ENCODE data around the gene F2RL2.

GRCh38 chr5:76626738-76627137 lies 3.5 kb upstream of the F2RL2 start:
- no peak for TF ChIP-seq POLR2AphosphoS5 (IDR thresholded peaks at IDR 0.05; ENCODE audit: low read depth, low read length)
- no peak for TF ChIP-seq SIN3A (IDR thresholded peaks at IDR 0.05; ENCODE audit: borderline replicate concordance, insufficient read depth, low read depth, low read length)
- no peak for TF ChIP-seq REST (IDR thresholded peaks at IDR 0.05; ENCODE audit: insufficient read depth in 1 of 2, low read depth in 2 of 2, low read length in 1 of 2)
- TF ChIP-seq CTCF (IDR thresholded peaks at IDR 0.05), result no peak
